ENCODE data around the gene PLCZ1. TPM values are rescaled to one million over a fixed set of nuclear protein-coding genes. Genes with fewer than 3 reads are reported as not detected.

Gene PLCZ1
- total and polyA plus RNA-seq, 10 of the 15 experiments (the other 5 are each of a cell fraction or from before 2014, with no cell fraction given) = not detected

DNA sequence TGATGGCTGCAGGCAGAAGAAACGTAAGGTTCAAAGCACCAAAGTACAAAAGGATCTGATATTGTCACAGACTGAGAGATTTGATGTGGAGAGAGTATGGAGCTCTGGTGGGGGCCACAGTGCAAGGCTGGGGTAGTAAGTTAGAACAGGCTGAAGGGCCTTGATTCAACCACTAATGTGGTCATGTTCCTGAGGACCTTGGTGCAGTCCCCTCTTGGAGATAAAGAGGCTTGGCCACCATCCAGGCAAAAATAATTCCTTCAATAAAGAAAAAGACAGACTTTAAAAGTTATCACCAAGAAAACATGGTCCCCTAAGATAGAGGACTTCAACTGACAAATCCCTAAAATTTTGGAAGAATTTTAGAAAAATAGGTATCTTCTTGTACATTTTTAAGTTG, 17.5 kb upstream of the PLCZ1 start:
- FAIRE-seq = no peak
- TF ChIP-seq RELB (IDR thresholded peaks at IDR 0.05; ENCODE audit: low read depth) (no peak), STAT3 (IDR thresholded peaks at IDR 0.05; ENCODE audit: low read depth, low read length) (no peak), ZZZ3 (IDR thresholded peaks at IDR 0.05; ENCODE audit: control insufficient read depth, insufficient read length, low read depth) (no peak), WRNIP1 (IDR thresholded peaks at IDR 0.05; ENCODE audit: borderline replicate concordance, low read depth, low read length) (no peak), EP300 (IDR thresholded peaks at IDR 0.05; ENCODE audit: borderline replicate concordance in 1 of 2, control insufficient read depth in 1 of 2, low read depth in 2 of 2, low read length in 2 of 2) (no peak)
- BruUV-seq (replicated peaks) = no TSS peak
- Histone ChIP-seq H3K36me3 (ENCODE audit: control insufficient read depth in 2 of 2, insufficient read depth in 2 of 2, low read length in 1 of 2) (no peaks in the 10 kb centered on the region), H3K79me2 (ENCODE audit: control insufficient read depth, insufficient read depth, low read length) (no peaks in the 10 kb centered on the region), H2AFZ (ENCODE audit: control insufficient read depth, low read depth, low read length) (no peak overlapping the region), H3K9ac (ENCODE audit: control insufficient read depth, insufficient read depth, low read length) (no peak overlapping the region), H3K4me2 (ENCODE audit: control insufficient read depth, insufficient read depth) (no peak overlapping the region), H3K27me3 (replicated peaks in 1 of 2; ENCODE audit: control insufficient read depth in 2 of 2, insufficient read depth in 2 of 2, low read length in 1 of 2) (no peaks in the 10 kb centered on the region), H4K20me1 (ENCODE audit: control insufficient read depth, insufficient read depth) (no peaks in the 10 kb centered on the region), H3K4me3 (no peak overlapping the region), H3K27ac (ENCODE audit: control insufficient read depth, insufficient read depth) (no peak overlapping the region), H3K9me3 (replicated peaks; ENCODE audit: control insufficient read depth, insufficient read depth, low read length) (no peaks in the 10 kb centered on the region), H3K4me1 (ENCODE audit: control insufficient read depth, insufficient read depth, low read length) (no peaks in the 10 kb centered on the region)
- ChIA-PET RAD21 (ENCODE audit: unreplicated experiment) (no interaction called here), POLR2A (interaction anchor here (0.6 kb wide), 1 partner anchor 608 kb away, joined by 7 read pairs; no protein-coding TSS in a partner anchor), SMC1A (ENCODE audit: uncharacterized antibody, unreplicated experiment) (no interaction called here), CTCF (no interaction called here)
- ATAC-seq = no peak
- intact Hi-C loops (cut with micrococcal nuclease; ENCODE audit: unreplicated experiment) (no loop called here), in situ Hi-C loops (cut with MboI) (no loop called here)
- WGBS (ENCODE audit: insufficient coverage, insufficient replicate concordance, low lambda C conversion rate, missing lambda C conversion rate) = 11% methylated on average over 1 of the region's 1 CpG
- DNase-seq (ENCODE audit: low read depth, low spot score) = no peak

DNA sequence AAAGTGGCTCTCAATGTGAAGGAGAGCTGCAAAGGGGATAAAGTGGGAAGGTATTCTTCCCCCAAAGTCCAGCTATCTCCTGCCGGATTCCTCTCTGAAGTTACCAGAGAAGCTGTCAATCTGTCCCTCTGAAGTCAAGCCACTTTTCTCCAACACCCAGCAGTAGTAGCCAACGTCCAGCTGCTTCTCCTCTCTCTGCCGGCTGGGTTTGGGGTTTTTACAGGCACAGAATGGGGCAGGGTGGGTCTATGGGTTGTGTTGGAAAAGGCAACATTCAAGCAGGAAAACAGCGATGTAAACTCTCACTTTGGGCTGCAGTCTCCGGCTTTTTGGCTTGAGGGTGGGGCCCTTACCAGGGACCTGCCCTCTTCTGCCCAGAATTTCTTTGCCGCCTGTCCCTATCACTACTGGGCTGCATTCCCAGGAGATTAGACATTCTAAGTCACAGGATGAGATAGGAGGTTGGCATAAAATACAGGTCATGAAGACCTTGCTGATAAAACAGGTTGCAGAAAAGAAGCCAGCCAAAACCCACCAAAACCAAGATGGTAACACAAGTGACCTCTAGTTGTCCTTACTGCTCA, 16.4 kb upstream of the PLCZ1 start:
- H3K4me1 ChIP-seq (ENCODE audit: control insufficient read depth, insufficient read depth, low read length) = no peaks in the 10 kb centered on the region
- intact Hi-C loops (cut with micrococcal nuclease; ENCODE audit: unreplicated experiment) (no loop called here), in situ Hi-C loops (cut with MboI) (no loop called here)
- H3K9me3 ChIP-seq (replicated peaks; ENCODE audit: control insufficient read depth, insufficient read depth, low read length) = no peaks in the 10 kb centered on the region
- H3K4me2 ChIP-seq (ENCODE audit: control insufficient read depth, insufficient read depth) = no peak overlapping the region
- no peak for DNase-seq (ENCODE audit: low read depth, low spot score)
- no peaks in the 10 kb centered on the region for H3K27me3 ChIP-seq (replicated peaks in 1 of 2; ENCODE audit: control insufficient read depth in 2 of 2, insufficient read depth in 2 of 2, low read length in 1 of 2)
- WGBS (ENCODE audit: insufficient coverage, insufficient replicate concordance, low lambda C conversion rate, missing lambda C conversion rate) = 33% methylated on average over 6 of the region's 6 CpGs
- H3K9ac ChIP-seq (ENCODE audit: control insufficient read depth, insufficient read depth, low read length) = no peak overlapping the region
- no peaks in the 10 kb centered on the region for H3K79me2 ChIP-seq (ENCODE audit: control insufficient read depth, insufficient read depth, low read length)
- no peak overlapping the region for H3K4me3 ChIP-seq
- ChIA-PET RAD21 (ENCODE audit: unreplicated experiment) (no interaction called here), CTCF (no interaction called here), SMC1A (ENCODE audit: uncharacterized antibody, unreplicated experiment) (no interaction called here), POLR2A (no interaction called here)
- H4K20me1 ChIP-seq (ENCODE audit: control insufficient read depth, insufficient read depth) = no peaks in the 10 kb centered on the region
- no peak overlapping the region for H2AFZ ChIP-seq (ENCODE audit: control insufficient read depth, low read depth, low read length)
- FAIRE-seq = no peak
- no TSS peak for BruUV-seq (replicated peaks)
- no peak overlapping the region for H3K27ac ChIP-seq (ENCODE audit: control insufficient read depth, insufficient read depth)
- no peak for ATAC-seq
- no peaks in the 10 kb centered on the region for H3K36me3 ChIP-seq (ENCODE audit: control insufficient read depth in 2 of 2, insufficient read depth in 2 of 2, low read length in 1 of 2)
- TF ChIP-seq KLF5 (IDR thresholded peaks at IDR 0.05; ENCODE audit: partially characterized antibody) = no peak
- TF ChIP-seq SMARCA5 (IDR thresholded peaks at IDR 0.05) = no peak
- no peak for TF ChIP-seq TARDBP (IDR thresholded peaks at IDR 0.05; ENCODE audit: borderline replicate concordance)
- no peak for TF ChIP-seq HDGF (IDR thresholded peaks at IDR 0.05)
- no peak for TF ChIP-seq SIN3A (IDR thresholded peaks at IDR 0.05; ENCODE audit: low read depth, low read length)
- no peak for TF ChIP-seq JUNB (IDR thresholded peaks at IDR 0.05)
- TF ChIP-seq, protein P1, sequence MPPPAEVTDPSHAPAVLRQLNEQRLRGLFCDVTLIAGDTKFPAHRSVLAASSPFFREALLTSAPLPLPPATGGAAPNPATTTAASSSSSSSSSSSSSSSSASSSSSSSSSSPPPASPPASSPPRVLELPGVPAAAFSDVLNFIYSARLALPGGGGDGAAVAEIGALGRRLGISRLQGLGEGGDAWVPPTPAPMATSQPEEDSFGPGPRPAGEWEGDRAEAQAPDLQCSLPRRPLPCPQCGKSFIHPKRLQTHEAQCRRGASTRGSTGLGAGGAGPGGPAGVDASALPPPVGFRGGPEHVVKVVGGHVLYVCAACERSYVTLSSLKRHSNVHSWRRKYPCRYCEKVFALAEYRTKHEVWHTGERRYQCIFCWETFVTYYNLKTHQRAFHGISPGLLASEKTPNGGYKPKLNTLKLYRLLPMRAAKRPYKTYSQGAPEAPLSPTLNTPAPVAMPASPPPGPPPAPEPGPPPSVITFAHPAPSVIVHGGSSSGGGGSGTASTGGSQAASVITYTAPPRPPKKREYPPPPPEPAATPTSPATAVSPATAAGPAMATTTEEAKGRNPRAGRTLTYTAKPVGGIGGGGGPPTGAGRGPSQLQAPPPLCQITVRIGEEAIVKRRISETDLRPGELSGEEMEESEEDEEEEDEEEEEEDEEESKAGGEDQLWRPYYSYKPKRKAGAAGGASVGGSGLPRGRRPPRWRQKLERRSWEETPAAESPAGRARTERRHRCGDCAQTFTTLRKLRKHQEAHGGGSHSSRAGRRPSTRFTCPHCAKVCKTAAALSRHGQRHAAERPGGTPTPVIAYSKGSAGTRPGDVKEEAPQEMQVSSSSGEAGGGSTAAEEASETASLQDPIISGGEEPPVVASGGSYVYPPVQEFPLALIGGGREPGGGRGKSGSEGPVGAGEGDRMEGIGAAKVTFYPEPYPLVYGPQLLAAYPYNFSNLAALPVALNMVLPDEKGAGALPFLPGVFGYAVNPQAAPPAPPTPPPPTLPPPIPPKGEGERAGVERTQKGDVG (CRISPR knock-in tag; IDR thresholded peaks at IDR 0.05) = no peak
- no peak for TF ChIP-seq MTA2 (IDR thresholded peaks at IDR 0.05; ENCODE audit: low read depth)
- no peak for TF ChIP-seq BCL11A (IDR thresholded peaks at IDR 0.05; ENCODE audit: low read depth, low read length)
